ENCODE data around the gene NKX6-2. TPM values are rescaled to one million over a fixed set of nuclear protein-coding genes. Genes with fewer than 3 reads are reported as not detected.

NKX6-2 gene
- total and polyA plus RNA-seq, 4 donors: 0.06 to 0.11 TPM; not detected in 2

GRCh38 chr10:132761395-132762060, 24.4 kb downstream of the NKX6-2 start:
- no peak overlapping the region for H3K9ac ChIP-seq (ENCODE audit: insufficient read depth in 1 of 2, low read length in 2 of 2)
- no peak for ATAC-seq (ENCODE audit: insufficient read depth, low FRiP score)
- H3K36me3 ChIP-seq (ENCODE audit: control insufficient read depth in 4 of 4, insufficient read depth in 4 of 4, low read length in 4 of 4): peaks cover 0 to 24% (median 8%) of the 10 kb centered on the region in 4 donors
- peaks cover 0 to 5% (median 0%) of the 10 kb centered on the region in 4 donors for H3K9me3 ChIP-seq (ENCODE audit: control insufficient read depth in 4 of 4, insufficient read depth in 3 of 4, low read length in 3 of 4)
- WGBS, 2 donors: 95 to 99% methylated on average over 11 of the region's 11 CpGs
- H3K27me3 ChIP-seq (ENCODE audit: control insufficient read depth in 3 of 3, insufficient read depth in 3 of 3, low read length in 2 of 3): no peaks in the 10 kb centered on the region
- TF ChIP-seq, protein P1, sequence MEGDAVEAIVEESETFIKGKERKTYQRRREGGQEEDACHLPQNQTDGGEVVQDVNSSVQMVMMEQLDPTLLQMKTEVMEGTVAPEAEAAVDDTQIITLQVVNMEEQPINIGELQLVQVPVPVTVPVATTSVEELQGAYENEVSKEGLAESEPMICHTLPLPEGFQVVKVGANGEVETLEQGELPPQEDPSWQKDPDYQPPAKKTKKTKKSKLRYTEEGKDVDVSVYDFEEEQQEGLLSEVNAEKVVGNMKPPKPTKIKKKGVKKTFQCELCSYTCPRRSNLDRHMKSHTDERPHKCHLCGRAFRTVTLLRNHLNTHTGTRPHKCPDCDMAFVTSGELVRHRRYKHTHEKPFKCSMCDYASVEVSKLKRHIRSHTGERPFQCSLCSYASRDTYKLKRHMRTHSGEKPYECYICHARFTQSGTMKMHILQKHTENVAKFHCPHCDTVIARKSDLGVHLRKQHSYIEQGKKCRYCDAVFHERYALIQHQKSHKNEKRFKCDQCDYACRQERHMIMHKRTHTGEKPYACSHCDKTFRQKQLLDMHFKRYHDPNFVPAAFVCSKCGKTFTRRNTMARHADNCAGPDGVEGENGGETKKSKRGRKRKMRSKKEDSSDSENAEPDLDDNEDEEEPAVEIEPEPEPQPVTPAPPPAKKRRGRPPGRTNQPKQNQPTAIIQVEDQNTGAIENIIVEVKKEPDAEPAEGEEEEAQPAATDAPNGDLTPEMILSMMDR (IDR thresholded peaks at IDR 0.05; ENCODE audit: control extremely low read depth, extremely low read depth): no peak
- no peak overlapping the region for H3K27ac ChIP-seq (ENCODE audit: low read depth in 1 of 2, low read length in 1 of 2)
- DNase-seq: no peak
- no peaks in the 10 kb centered on the region for H3K4me1 ChIP-seq (ENCODE audit: control insufficient read depth in 5 of 5, insufficient read depth in 5 of 5, low read length in 5 of 5)
- H3K4me3 ChIP-seq: no peak overlapping the region

DNA sequence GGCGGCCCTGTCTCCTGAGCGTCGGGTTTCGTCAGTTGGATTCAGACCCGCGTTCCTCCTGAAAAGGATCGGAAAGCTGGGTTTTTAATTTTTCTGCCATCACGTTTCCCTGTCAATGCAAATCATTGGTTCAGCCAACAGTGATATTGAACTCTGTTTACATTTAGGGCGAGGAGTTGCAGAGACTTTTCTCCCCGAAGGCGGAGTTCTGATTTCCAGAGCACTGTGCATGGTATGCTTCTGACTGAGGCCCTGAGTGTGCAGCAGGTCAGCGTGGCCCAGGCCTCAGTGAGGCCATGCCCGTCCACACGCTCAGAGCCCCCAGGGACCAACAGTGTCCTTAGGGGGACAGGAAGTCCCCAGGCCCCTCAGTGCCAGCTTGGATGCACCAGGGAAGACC, 27.1 kb downstream of the NKX6-2 start:
- ATAC-seq (ENCODE audit: insufficient read depth, low FRiP score) (no peak), DNase-seq (no peak)
- Histone ChIP-seq H3K9me3 (ENCODE audit: control insufficient read depth in 4 of 4, insufficient read depth in 3 of 4, low read length in 3 of 4) (peaks cover 0 to 5% (median 2%) of the 10 kb centered on the region in 4 donors), H3K36me3 (ENCODE audit: control insufficient read depth in 4 of 4, insufficient read depth in 4 of 4, low read length in 4 of 4) (peaks cover 0 to 32% (median 20%) of the 10 kb centered on the region in 4 donors), H3K4me3 (no peak overlapping the region), H3K27ac (ENCODE audit: low read depth in 1 of 2, low read length in 1 of 2) (no peak overlapping the region), H3K27me3 (ENCODE audit: control insufficient read depth in 3 of 3, insufficient read depth in 3 of 3, low read length in 2 of 3) (no peaks in the 10 kb centered on the region), H3K9ac (ENCODE audit: insufficient read depth in 1 of 2, low read length in 2 of 2) (no peak overlapping the region), H3K4me1 (ENCODE audit: control insufficient read depth in 5 of 5, insufficient read depth in 5 of 5, low read length in 5 of 5) (no peaks in the 10 kb centered on the region)
- TF ChIP-seq, protein P1 (IDR thresholded peaks at IDR 0.05; ENCODE audit: control extremely low read depth, extremely low read depth): no peak
- 96 to 98% methylated on average over 14 of the region's 14 CpGs for WGBS, 2 donors

DNA sequence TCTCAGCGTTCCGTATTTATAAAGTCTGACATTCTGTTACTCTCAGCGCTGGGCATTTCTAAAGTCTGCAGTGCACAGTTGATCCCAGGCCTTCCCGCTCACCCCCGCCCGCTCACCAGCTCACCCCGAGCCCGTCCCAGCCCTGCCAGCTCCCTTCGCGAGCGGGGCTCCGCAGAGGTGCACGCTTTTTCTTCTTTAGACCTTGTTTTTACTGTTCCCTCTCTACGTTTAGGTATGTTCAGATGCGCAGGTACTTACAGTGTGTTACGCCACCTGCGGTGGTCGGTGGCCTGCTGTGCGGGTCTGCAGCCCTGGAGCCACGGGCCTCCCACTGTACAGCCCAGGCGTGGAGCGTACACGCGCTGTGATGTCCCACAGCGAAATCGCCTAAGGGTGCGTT, 28.8 kb downstream of the NKX6-2 start:
- 98% methylated on average over 27 of the region's 27 CpGs for WGBS, 2 donors
- TF ChIP-seq, protein P1 (IDR thresholded peaks at IDR 0.05; ENCODE audit: control extremely low read depth, extremely low read depth): no peak
- no peaks in the 10 kb centered on the region for H3K4me1 ChIP-seq (ENCODE audit: control insufficient read depth in 5 of 5, insufficient read depth in 5 of 5, low read length in 5 of 5)
- H3K9me3 ChIP-seq (ENCODE audit: control insufficient read depth in 4 of 4, insufficient read depth in 3 of 4, low read length in 3 of 4): peaks cover 0 to 5% (median 2%) of the 10 kb centered on the region in 4 donors
- H3K27ac ChIP-seq (ENCODE audit: low read depth in 1 of 2, low read length in 1 of 2): no peak overlapping the region
- no peak overlapping the region for H3K9ac ChIP-seq (ENCODE audit: insufficient read depth in 1 of 2, low read length in 2 of 2)
- DNase-seq (no peak), ATAC-seq (ENCODE audit: insufficient read depth, low FRiP score) (no peak)
- no peaks in the 10 kb centered on the region for H3K27me3 ChIP-seq (ENCODE audit: control insufficient read depth in 3 of 3, insufficient read depth in 3 of 3, low read length in 2 of 3)
- H3K36me3 ChIP-seq (ENCODE audit: control insufficient read depth in 4 of 4, insufficient read depth in 4 of 4, low read length in 4 of 4): peaks cover 0 to 36% (median 20%) of the 10 kb centered on the region in 4 donors
- no peak overlapping the region for H3K4me3 ChIP-seq

Measured in lung (tissue), 12 donors.